ENCODE measurements around the gene PRX. TPM values are rescaled to one million over a fixed set of nuclear protein-coding genes. Genes with fewer than 3 reads are reported as not detected.

PRX gene
- total and polyA plus RNA-seq, 2 of the 13 experiments (the other 11 are each of a cell fraction or from before 2014, with no cell fraction given) = 0.66 TPM

- TF ChIP-seq ZBTB14 (CRISPR knock-in tag; IDR thresholded peaks at IDR 0.05) (no peak), TEAD2 (CRISPR knock-in tag; IDR thresholded peaks at IDR 0.05) (no peak), ZNF646 (CRISPR knock-in tag; IDR thresholded peaks at IDR 0.05) (no peak), LCORL (IDR thresholded peaks at IDR 0.05) (peak; percentile 88), LCORL (CRISPR knock-in tag; IDR thresholded peaks at IDR 0.05) (no peak; the same call in 1 of the 2 replicates), TBX2 (CRISPR knock-in tag; IDR thresholded peaks at IDR 0.05; ENCODE audit: borderline replicate concordance) (peak; percentile 90), ZNF160 (CRISPR knock-in tag; IDR thresholded peaks at IDR 0.05) (no peak; the same call in 1 of the 2 replicates), ZNF704 (CRISPR knock-in tag; IDR thresholded peaks at IDR 0.05; ENCODE audit: borderline replicate concordance) (0 out of 2 replicates have a peak, but pooled peaks have one; percentile 33), PCBP1 (IDR thresholded peaks at IDR 0.05; ENCODE audit: borderline replicate concordance, low read depth, low read length) (no peak), ZNF446 (CRISPR knock-in tag; IDR thresholded peaks at IDR 0.05) (no peak), JUNB (CRISPR knock-in tag; IDR thresholded peaks at IDR 0.05; ENCODE audit: borderline replicate concordance) (no peak), CCDC6 (CRISPR knock-in tag; IDR thresholded peaks at IDR 0.05) (peak; percentile 69; the same call in 1 of the 2 replicates), RXRA (CRISPR knock-in tag; IDR thresholded peaks at IDR 0.05) (peak; percentile 62), KDM5A (IDR thresholded peaks at IDR 0.05; ENCODE audit: borderline replicate concordance, low read length) (peak; percentile 33; the same call in 1 of the 2 replicates), MBD4 (IDR thresholded peaks at IDR 0.05; ENCODE audit: borderline replicate concordance, low read length) (no peak), MAX (IDR thresholded peaks at IDR 0.05) (peak; percentile 82), FOXJ3 (CRISPR knock-in tag; IDR thresholded peaks at IDR 0.05; ENCODE audit: borderline replicate concordance) (no peak), ZNF430 (CRISPR knock-in tag; IDR thresholded peaks at IDR 0.05) (no peak), ZNF781 (CRISPR knock-in tag; IDR thresholded peaks at IDR 0.05; ENCODE audit: borderline replicate concordance, not compliant biosample characterization) (no peak), POLR2AphosphoS2 (IDR thresholded peaks at IDR 0.05; ENCODE audit: low read depth, low read length) (no peak), NFYB (CRISPR knock-in tag; IDR thresholded peaks at IDR 0.05) (peak; percentile 80)
Measured at GRCh38 chr19:40348125-40348913, 64.9 kb downstream of the PRX start, which contains the start of the genes C19orf47 and PLD3 (continued).

Data from HepG2 (cell line).